H9 (cell line): ENCODE measurements around the gene ULK4. TPM values are rescaled to one million over a fixed set of nuclear protein-coding genes. Genes with fewer than 3 reads are reported as not detected.

ENCODE experiments used
- DNase-seq: peaks from one replicate; pipeline ENCODE4 v3.0.0-alpha.2; 2017
- H2AFZ ChIP-seq: one replicate; pipeline ENCODE4 v1.6.1; 2013; ENCODE audit warnings: mild to moderate bottlenecking, low read length, control low read depth, moderate library complexity
- H2AK5ac ChIP-seq: 2 replicates; pipeline ENCODE4 v1.6.1; 2013; ENCODE audit warnings: low read length, control low read depth, mixed read lengths; ENCODE audit not compliant: insufficient read length
- H2BK120ac ChIP-seq: one replicate; pipeline ENCODE4 v1.6.1; 2013; ENCODE audit warnings: low read depth, mild to moderate bottlenecking, low read length, control low read depth, inconsistent platforms; ENCODE audit not compliant: poor library complexity, severe bottlenecking
- H2BK12ac ChIP-seq: 2 replicates; pipeline ENCODE4 v1.6.1; 2013; ENCODE audit warnings: low read length, control low read depth, mixed read lengths, low read depth; ENCODE audit not compliant: insufficient read length
- H2BK15ac ChIP-seq: 2 replicates; pipeline ENCODE4 v1.6.1; 2013; ENCODE audit warnings: low read depth, low read length, control low read depth
- H2BK20ac ChIP-seq: one replicate; pipeline ENCODE4 v1.6.1; 2013; ENCODE audit warnings: low read depth, mild to moderate bottlenecking, low read length, control low read depth, inconsistent platforms; ENCODE audit not compliant: poor library complexity, severe bottlenecking
- H2BK5ac ChIP-seq: 2 replicates; pipeline ENCODE4 v1.6.1; 2013; ENCODE audit warnings: low read length, control low read depth, mixed read lengths; ENCODE audit not compliant: insufficient read length
- H3K14ac ChIP-seq: 2 replicates; pipeline ENCODE4 v1.6.1; 2013; ENCODE audit warnings: low read length, control low read depth; ENCODE audit not compliant: insufficient read depth
- H3K18ac ChIP-seq: 2 replicates; pipeline ENCODE4 v1.6.1; 2013; ENCODE audit warnings: low read depth, mild to moderate bottlenecking, mixed read lengths, low read length, control low read depth; ENCODE audit not compliant: insufficient read length
- H3K23ac ChIP-seq: 2 replicates; pipeline ENCODE4 v1.6.1; 2013; ENCODE audit warnings: low read length, control low read depth, mixed read lengths, low read depth; ENCODE audit not compliant: insufficient read length
- H3K23me2 ChIP-seq: 2 replicates; pipeline ENCODE4 v1.6.1; 2013; ENCODE audit warnings: low read depth, mild to moderate bottlenecking, mixed read lengths, low read length, control low read depth; ENCODE audit not compliant: insufficient read length, poor library complexity, severe bottlenecking
- H3K27ac ChIP-seq: 2 replicates; pipeline ENCODE4 v1.5.1; 2013; ENCODE audit warnings: low read length, control low read depth, mixed read lengths, low read depth; ENCODE audit not compliant: insufficient read length
- H3K27me3 ChIP-seq: 2 replicates; pipeline ENCODE4 v1.6.1; 2013; ENCODE audit warnings: low read length, control low read depth, inconsistent platforms; ENCODE audit not compliant: insufficient read depth
- H3K4ac ChIP-seq: 2 replicates; pipeline ENCODE4 v1.6.1; 2013; ENCODE audit warnings: low read depth, mild to moderate bottlenecking, control low read depth, inconsistent platforms, low read length, moderate library complexity
- H3K4me1 ChIP-seq: 2 replicates; pipeline ENCODE4 v1.6.1; 2013; ENCODE audit warnings: low read length, control low read depth, inconsistent platforms; ENCODE audit not compliant: insufficient read depth
- H3K4me2 ChIP-seq: 2 replicates; pipeline ENCODE4 v1.6.1; 2013; ENCODE audit warnings: low read length, control low read depth, mixed read lengths; ENCODE audit not compliant: insufficient read length, insufficient read depth
- H3K56ac ChIP-seq: 2 replicates; pipeline ENCODE4 v1.6.1; 2013; ENCODE audit warnings: low read depth, mild to moderate bottlenecking, mixed read lengths, low read length, control low read depth; ENCODE audit not compliant: insufficient read length
- H3K79me1 ChIP-seq: 2 replicates; pipeline ENCODE4 v1.6.1; 2013; ENCODE audit warnings: low read depth, mild to moderate bottlenecking, moderate library complexity, low read length, control low read depth, inconsistent platforms; ENCODE audit not compliant: insufficient read depth, poor library complexity, severe bottlenecking
- H3K79me2 ChIP-seq: 2 replicates; pipeline ENCODE4 v1.6.1; 2013; ENCODE audit warnings: low read length, control low read depth, inconsistent platforms; ENCODE audit not compliant: insufficient read depth
- H3K9ac ChIP-seq: 2 replicates; pipeline ENCODE4 v1.6.1; 2013; ENCODE audit warnings: low read length, control low read depth, mixed read lengths; ENCODE audit not compliant: insufficient read length; ENCODE audit errors: extremely low read depth
- H3K9me3 ChIP-seq: one replicate; pipeline ENCODE4 v1.6.1; 2013; ENCODE audit warnings: low read depth, low read length, inconsistent platforms; ENCODE audit not compliant: control insufficient read depth
- H3T11ph ChIP-seq: one replicate; pipeline ENCODE4 v1.6.1; 2013; ENCODE audit warnings: mild to moderate bottlenecking, low read length, control low read depth, inconsistent platforms
- H4K20me1 ChIP-seq: one replicate; pipeline ENCODE4 v1.6.1; 2013; ENCODE audit not compliant: control insufficient read depth, insufficient read length, insufficient read depth
- H4K5ac ChIP-seq: 2 replicates; pipeline ENCODE4 v1.6.1; 2013; ENCODE audit warnings: low read depth, mild to moderate bottlenecking, mixed read lengths, low read length, control low read depth; ENCODE audit not compliant: insufficient read length
- H4K8ac ChIP-seq: replicated peaks from 2 replicates; pipeline ENCODE4 v1.6.1; 2013; ENCODE audit warnings: low read length, control low read depth, mixed read lengths, low read depth; ENCODE audit not compliant: insufficient read length
- H4K91ac ChIP-seq: 2 replicates; pipeline ENCODE4 v1.6.1; 2013; ENCODE audit warnings: low read depth, mild to moderate bottlenecking, moderate library complexity, mixed read lengths, low read length, control low read depth; ENCODE audit not compliant: insufficient read length
- H3K27ac Mint-ChIP-seq, 3 experiments: 2 replicates in 2 of 3; 3 replicates in 1 of 3; pipeline ENCODE4 v1.8.0; 2020 to 2021; ENCODE audit warnings: mixed read lengths in 3 of 3, mild to moderate bottlenecking in 1 of 3, moderate library complexity in 1 of 3
- H3K27me3 Mint-ChIP-seq: 2 replicates; pipeline ENCODE4 v1.8.0; 2021; ENCODE audit warnings: low read depth, mild to moderate bottlenecking, moderate library complexity, mixed read lengths
- H3K36me3 Mint-ChIP-seq, 3 experiments: 2 replicates in 2 of 3; 3 replicates in 1 of 3; pipeline ENCODE4 v1.8.0; 2020 to 2021; ENCODE audit warnings: low read depth in 3 of 3, mixed read lengths in 3 of 3; ENCODE audit not compliant: insufficient read depth in 1 of 3
- H3K4me1 Mint-ChIP-seq, 2 experiments: 2 replicates each; pipeline ENCODE4 v1.8.0; 2020; ENCODE audit warnings: mixed read lengths in 2 of 2
- H3K4me3 Mint-ChIP-seq, 2 experiments: 2 replicates in 1 of 2; 3 replicates in 1 of 2; pipeline ENCODE4 v1.8.0; 2020 to 2021; ENCODE audit warnings: mild to moderate bottlenecking in 2 of 2, mixed read lengths in 2 of 2, moderate library complexity in 1 of 2
- H3K9me3 Mint-ChIP-seq, 2 experiments: 2 replicates in 1 of 2; 3 replicates in 1 of 2; pipeline ENCODE4 v1.8.0; 2020; ENCODE audit warnings: mild to moderate bottlenecking in 2 of 2, mixed read lengths in 2 of 2, moderate library complexity in 1 of 2
- CTCF ChIP-seq: fragments of 200-600 bp; sonication (generic); conservative IDR thresholded peaks from 3 replicates; pipeline ENCODE4 v1.8.0; 2021; ENCODE audit warnings: antibody characterized with exemption, mild to moderate bottlenecking
- WGBS: extraction: QIAGEN DNeasy Blood & Tissue Kit; methylation state at CpG from one replicate; pipeline ENCODE4 v1.1.7; 2013; ENCODE audit warnings: missing lambda C conversion rate, low lambda C conversion rate, mixed read lengths; ENCODE audit not compliant: insufficient read length; ENCODE audit errors: extremely low coverage; 5-methylcytosine and 5-hydroxymethylcytosine counted together
- total RNA-seq: library from RNA; stranded (reverse); gene quantifications from 2 replicates; pipeline ENCODE4 v1.2.1, GENCODE V29; 2021

The ULK4 gene
- total RNA-seq, 1 experiment from 2014 or later, result 12.9 TPM

DNA sequence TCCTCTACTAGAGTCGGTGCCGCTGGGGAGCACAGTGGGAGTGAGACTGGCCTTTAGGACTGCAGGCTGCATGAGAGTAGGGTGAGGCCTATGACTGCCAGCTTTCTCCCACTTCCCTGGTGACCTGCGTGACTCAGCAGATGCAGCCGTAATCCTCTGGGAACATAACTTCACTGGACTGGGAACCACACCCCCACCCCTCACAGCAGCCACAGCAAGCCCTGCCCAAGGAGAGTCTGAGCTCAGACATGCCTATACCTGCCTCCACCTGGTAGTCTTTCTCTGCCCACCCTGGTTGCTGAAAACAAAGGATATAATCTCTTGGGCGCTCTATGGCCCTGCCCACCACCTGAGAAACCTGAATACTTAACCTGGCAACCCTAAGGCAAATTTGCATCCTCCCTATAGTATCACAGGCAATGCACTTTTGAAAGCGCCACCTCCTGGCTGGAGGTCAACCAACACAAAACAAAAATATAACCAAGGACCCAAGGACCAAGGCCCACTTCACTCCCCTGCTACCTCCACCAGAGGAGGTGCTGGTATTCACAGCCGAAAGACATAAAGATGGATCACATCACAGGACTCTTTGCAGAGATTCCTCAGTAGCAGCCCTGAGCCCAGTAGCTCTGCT, 453.7 kb downstream of the ULK4 start:
- peak; percentile 53; the same call in 2 of the 3 replicates for TF ChIP-seq CTCF
- Histone ChIP-seq H4K5ac (no peak overlapping the region), H3K18ac (no peak overlapping the region), H2AFZ (no peak overlapping the region), H3K4ac (no peak overlapping the region), H4K20me1 (no peaks in the 10 kb centered on the region), H4K8ac (no peak overlapping the region), H2BK120ac (no peak overlapping the region), H3K4me2 (no peak overlapping the region), H3K9ac (no peak overlapping the region), H2BK15ac (no peak overlapping the region), H3K56ac (no peak overlapping the region), H3K23me2 (no peaks in the 10 kb centered on the region), H3K27me3 (no peaks in the 10 kb centered on the region), H3K79me1 (no peaks in the 10 kb centered on the region), H3K79me2 (no peaks in the 10 kb centered on the region), H2AK5ac (no peak overlapping the region), H3K27ac (no peak overlapping the region), H3K4me1 (no peaks in the 10 kb centered on the region), H3K23ac (no peak overlapping the region), H3K14ac (no peak overlapping the region), H2BK12ac (no peak overlapping the region), H3T11ph (no peak overlapping the region), H3K9me3 (no peaks in the 10 kb centered on the region), H2BK5ac (no peak overlapping the region), H2BK20ac (no peak overlapping the region), H4K91ac (no peak overlapping the region)
- Mint-ChIP-seq H3K4me1 (peaks cover 5 to 6% of the 10 kb centered on the region in 2 experiments; a peak in 3 of 4 replicates), H3K27ac (peak overlapping the region in 1 of 3 experiments; percentile 26; a peak in 1 of 7 replicates), H3K9me3 (peaks cover 14 to 17% of the 10 kb centered on the region in 2 experiments), H3K36me3 (peaks cover 0 to 16% (median 3%) of the 10 kb centered on the region in 3 experiments; a peak in 4 of 7 replicates), H3K27me3 (no peaks in the 10 kb centered on the region), H3K4me3 (no peak overlapping the region)
- no CpG with 5 or more reads among the region's 7 CpGs for WGBS
- DNase-seq, result peak; percentile 47
